Measurements from ENCODE around the gene DHX40. TPM values are rescaled to one million over a fixed set of nuclear protein-coding genes. Genes with fewer than 3 reads are reported as not detected.
"Not testable (repeated sequence)": the region's sequence is repeated elsewhere in the genome, so short reads cannot be mapped to it uniquely, and the experiment has no call there.

The DHX40 gene
- total and polyA plus RNA-seq, 7 donors = 13.8 to 53.2 (median 36.8) TPM

DNA sequence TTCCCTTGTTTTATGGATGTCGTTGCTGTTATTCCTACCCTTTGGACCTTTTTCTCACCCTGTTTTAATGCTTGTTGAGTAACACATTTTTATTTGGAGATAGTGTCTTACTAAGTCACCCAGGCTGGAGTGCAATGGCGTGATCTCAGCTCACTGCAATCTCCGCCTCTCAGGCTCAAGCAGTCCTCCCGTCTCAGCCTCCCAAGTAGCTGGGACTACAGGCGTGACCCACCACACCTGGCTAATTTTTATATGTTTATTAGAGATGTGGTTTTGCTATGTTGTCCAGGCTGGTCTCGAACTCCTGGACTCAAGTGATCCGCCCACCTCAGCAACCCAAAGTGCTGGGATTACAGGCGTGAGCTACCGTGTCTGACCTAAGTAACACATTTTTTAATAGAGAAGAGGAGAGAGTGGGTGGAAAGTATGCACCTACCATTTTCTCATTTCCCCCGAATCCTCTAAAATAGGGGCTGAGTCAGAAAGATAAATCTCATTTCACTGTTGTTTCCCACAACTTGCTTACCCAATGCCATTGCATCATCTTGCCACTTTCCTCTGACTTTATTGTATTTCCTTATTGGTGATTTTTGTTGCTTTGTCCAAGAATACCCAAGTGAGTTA, 7.0 kb downstream of the DHX40 start:
- DNase-seq = no peak
- intact Hi-C loops (cut with DNase I) = no loop called here
- no peak overlapping the region for H3K4me3 ChIP-seq

DNA sequence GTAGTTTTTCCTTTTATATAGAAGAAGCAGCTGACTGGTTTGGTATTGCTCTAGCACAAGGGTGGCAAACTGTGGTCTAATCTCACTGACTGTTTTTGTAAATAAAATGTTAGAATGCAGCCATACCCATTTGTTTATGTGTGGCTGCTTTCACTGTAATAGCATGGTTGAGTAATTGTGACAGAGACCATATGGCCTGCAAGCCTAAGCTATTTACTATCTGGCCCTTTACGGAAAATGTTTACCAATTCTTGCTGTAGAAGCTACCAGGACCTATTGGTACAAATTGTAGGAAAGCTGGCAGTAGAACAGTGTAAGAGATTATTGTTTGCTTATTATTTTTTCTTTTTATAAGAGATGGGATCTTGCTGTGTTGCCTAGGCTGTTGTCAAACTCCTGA, 18.8 kb downstream of the DHX40 start:
- H3K9me3 ChIP-seq; H3K4me1 ChIP-seq; H3K27ac ChIP-seq; DNase-seq; H3K27me3 ChIP-seq; intact Hi-C loops (cut with DNase I); H3K4me3 ChIP-seq: not testable (repeated sequence)
- peaks cover 0 to 11% (median 0%) of the 10 kb centered on the region in 4 donors for H3K36me3 ChIP-seq
- no CpG with 5 or more reads among the region's 1 CpG for WGBS, 2 donors

More for the DNA sequence above, 7.0 kb downstream of the DHX40 start:
- Histone ChIP-seq H3K9me3 (no peaks in the 10 kb centered on the region), H3K27ac (no peak overlapping the region), H3K27me3 (no peaks in the 10 kb centered on the region), H3K4me1 (no peaks in the 10 kb centered on the region), H3K36me3 (peaks cover 0 to 27% (median 3%) of the 10 kb centered on the region in 4 donors)
- WGBS, 2 donors = 91 to 93% methylated on average over 10 of the region's 10 CpGs
- TF ChIP-seq EP300 (IDR thresholded peaks at IDR 0.05) = no peak
- TF ChIP-seq, protein P1, sequence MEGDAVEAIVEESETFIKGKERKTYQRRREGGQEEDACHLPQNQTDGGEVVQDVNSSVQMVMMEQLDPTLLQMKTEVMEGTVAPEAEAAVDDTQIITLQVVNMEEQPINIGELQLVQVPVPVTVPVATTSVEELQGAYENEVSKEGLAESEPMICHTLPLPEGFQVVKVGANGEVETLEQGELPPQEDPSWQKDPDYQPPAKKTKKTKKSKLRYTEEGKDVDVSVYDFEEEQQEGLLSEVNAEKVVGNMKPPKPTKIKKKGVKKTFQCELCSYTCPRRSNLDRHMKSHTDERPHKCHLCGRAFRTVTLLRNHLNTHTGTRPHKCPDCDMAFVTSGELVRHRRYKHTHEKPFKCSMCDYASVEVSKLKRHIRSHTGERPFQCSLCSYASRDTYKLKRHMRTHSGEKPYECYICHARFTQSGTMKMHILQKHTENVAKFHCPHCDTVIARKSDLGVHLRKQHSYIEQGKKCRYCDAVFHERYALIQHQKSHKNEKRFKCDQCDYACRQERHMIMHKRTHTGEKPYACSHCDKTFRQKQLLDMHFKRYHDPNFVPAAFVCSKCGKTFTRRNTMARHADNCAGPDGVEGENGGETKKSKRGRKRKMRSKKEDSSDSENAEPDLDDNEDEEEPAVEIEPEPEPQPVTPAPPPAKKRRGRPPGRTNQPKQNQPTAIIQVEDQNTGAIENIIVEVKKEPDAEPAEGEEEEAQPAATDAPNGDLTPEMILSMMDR (IDR thresholded peaks at IDR 0.05) = no peak
- no peak for TF ChIP-seq POLR2A (IDR thresholded peaks at IDR 0.05)
- no peak for TF ChIP-seq POLR2AphosphoS5 (IDR thresholded peaks at IDR 0.05)

DNA sequence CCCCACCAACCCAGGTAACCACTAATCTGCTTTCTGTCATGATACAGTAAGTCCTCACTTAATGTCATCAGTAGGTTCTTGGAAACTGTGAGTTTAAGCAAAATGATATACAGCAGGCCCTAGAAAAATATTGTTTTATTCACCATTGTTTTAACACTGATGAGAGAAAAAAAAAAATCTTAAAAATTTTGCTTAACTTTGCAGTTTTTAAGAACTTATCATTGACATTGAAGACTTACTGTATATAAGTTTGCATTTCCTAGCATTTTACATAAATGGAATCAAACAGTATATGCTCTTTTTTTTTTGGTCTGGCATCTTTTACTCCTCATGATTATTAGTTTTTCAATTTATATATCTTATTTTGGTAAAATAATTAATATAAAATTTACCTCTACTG, 34.8 kb downstream of the DHX40 start:
- H3K27ac ChIP-seq = no peak overlapping the region
- H3K9me3 ChIP-seq = no peaks in the 10 kb centered on the region
- H3K4me3 ChIP-seq = no peak overlapping the region
- H3K27me3 ChIP-seq = no peaks in the 10 kb centered on the region
- no peaks in the 10 kb centered on the region for H3K4me1 ChIP-seq
- TF ChIP-seq EP300 (IDR thresholded peaks at IDR 0.05) (no peak), POLR2AphosphoS5 (IDR thresholded peaks at IDR 0.05) (no peak), POLR2A (IDR thresholded peaks at IDR 0.05) (no peak)
- TF ChIP-seq, protein P1 (IDR thresholded peaks at IDR 0.05) = no peak
- H3K36me3 ChIP-seq = peaks cover 0 to 53% (median 15%) of the 10 kb centered on the region in 4 donors
- no peak for DNase-seq
- intact Hi-C loops (cut with DNase I) = no loop called here

DNA sequence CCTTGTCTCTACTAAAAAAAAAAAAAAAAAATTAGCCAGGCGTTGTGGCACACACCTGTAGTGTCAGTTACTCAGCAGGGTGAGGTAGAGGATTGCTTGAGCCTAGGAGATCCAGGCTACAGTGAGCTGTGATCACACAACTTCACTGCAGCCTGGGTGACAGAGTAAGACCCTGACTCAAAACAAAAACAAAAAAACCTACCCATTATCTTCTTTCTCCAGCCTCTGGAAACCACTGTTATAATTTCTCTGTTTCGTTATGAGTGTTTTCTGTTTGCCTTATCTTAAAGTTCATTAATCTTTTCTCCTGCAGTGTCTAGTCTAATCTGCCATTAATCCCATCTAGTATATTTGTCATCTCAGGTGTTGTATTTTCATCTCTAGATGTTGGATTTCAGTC, 35.7 kb downstream of the DHX40 start:
- Histone ChIP-seq H3K27me3 (no peaks in the 10 kb centered on the region), H3K4me3 (no peak overlapping the region), H3K27ac (no peak overlapping the region), H3K9me3 (no peaks in the 10 kb centered on the region), H3K36me3 (peaks cover 0 to 63% (median 17%) of the 10 kb centered on the region in 4 donors), H3K4me1 (no peaks in the 10 kb centered on the region)
- intact Hi-C loops (cut with DNase I) = no loop called here
- 87 to 89% methylated on average over 2 of the region's 2 CpGs for WGBS, 2 donors
- no peak for DNase-seq
- TF ChIP-seq POLR2A (IDR thresholded peaks at IDR 0.05) (no peak), POLR2AphosphoS5 (IDR thresholded peaks at IDR 0.05) (no peak)
- TF ChIP-seq, protein P1 (IDR thresholded peaks at IDR 0.05) = no peak

DNA sequence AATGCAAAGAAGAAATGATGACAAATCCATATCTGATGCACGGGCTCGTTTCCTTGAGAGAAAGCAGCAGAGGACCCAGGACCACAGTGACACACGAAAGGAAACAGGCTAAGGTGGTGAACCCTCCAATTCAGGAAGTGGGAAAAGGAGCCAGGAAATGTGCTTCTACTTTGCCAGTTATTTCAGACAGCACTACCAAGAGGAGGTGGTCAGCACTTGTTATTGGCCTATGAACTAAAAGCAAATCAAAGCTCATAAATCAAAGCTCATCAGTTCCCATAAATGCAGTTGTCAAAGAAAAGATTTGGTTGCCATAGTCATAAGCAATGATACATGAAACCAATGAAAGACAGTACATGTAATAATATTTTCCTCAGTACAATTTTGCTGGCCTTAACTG, 41.7 kb downstream of the DHX40 start:
- Histone ChIP-seq H3K27me3 (no peaks in the 10 kb centered on the region), H3K4me1 (no peaks in the 10 kb centered on the region), H3K36me3 (peaks cover 3 to 95% (median 14%) of the 10 kb centered on the region in 4 donors), H3K4me3 (no peak overlapping the region), H3K9me3 (no peaks in the 10 kb centered on the region), H3K27ac (no peak overlapping the region)
- TF ChIP-seq EP300 (IDR thresholded peaks at IDR 0.05) = no peak
- no peak for TF ChIP-seq POLR2AphosphoS5 (IDR thresholded peaks at IDR 0.05)
- TF ChIP-seq POLR2A (IDR thresholded peaks at IDR 0.05) = no peak
- TF ChIP-seq, protein P1 (IDR thresholded peaks at IDR 0.05) = no peak
- intact Hi-C loops (cut with DNase I) = no loop called here
- 73 to 90% methylated on average over 3 of the region's 3 CpGs for WGBS, 2 donors
- DNase-seq = no peak
